Mesothelial cell of epicardium (in vitro differentiated cells): ENCODE measurements around the gene SERINC2. TPM values are rescaled to one million over a fixed set of nuclear protein-coding genes. Genes with fewer than 3 reads are reported as not detected.

ENCODE experiments used
- DNase-seq, 2 experiments: peaks; one replicate each; pipeline ENCODE4 v3.0.0; 2021; ENCODE audit warnings: low spot score in 2 of 2; ENCODE audit not compliant: unreplicated experiment in 2 of 2
- H3K27ac Mint-ChIP-seq: 2 replicates; pipeline ENCODE4 v1.8.0; 2021; ENCODE audit warnings: mixed read lengths
- H3K27me3 Mint-ChIP-seq: 2 replicates; pipeline ENCODE4 v1.8.0; 2021; ENCODE audit warnings: low read depth, mixed read lengths
- H3K36me3 Mint-ChIP-seq: 2 replicates; pipeline ENCODE4 v1.8.0; 2021; ENCODE audit warnings: mixed read lengths
- H3K4me1 Mint-ChIP-seq: 2 replicates; pipeline ENCODE4 v1.8.0; 2021; ENCODE audit warnings: mixed read lengths
- H3K4me3 Mint-ChIP-seq: 2 replicates; pipeline ENCODE4 v1.8.0; 2021; ENCODE audit warnings: mild to moderate bottlenecking, moderate library complexity, mixed read lengths
- H3K9me3 Mint-ChIP-seq: 2 replicates; pipeline ENCODE4 v1.8.0; 2021; ENCODE audit warnings: mixed read lengths
- total RNA-seq: library from RNA; stranded (reverse); gene quantifications from 3 replicates; pipeline ENCODE4 v1.2.1, GENCODE V29; 2021
- TF ChIP-seq, protein P1 (sequence below): fragments of 200-600 bp; sonication (generic); IDR thresholded peaks from one replicate; pipeline ENCODE4 v1.5.0; 2021; ENCODE audit warnings: antibody characterized with exemption; ENCODE audit not compliant: unreplicated experiment

SERINC2 gene
- total RNA-seq, 1 donor from 2014 or later: 45.4 TPM

DNA sequence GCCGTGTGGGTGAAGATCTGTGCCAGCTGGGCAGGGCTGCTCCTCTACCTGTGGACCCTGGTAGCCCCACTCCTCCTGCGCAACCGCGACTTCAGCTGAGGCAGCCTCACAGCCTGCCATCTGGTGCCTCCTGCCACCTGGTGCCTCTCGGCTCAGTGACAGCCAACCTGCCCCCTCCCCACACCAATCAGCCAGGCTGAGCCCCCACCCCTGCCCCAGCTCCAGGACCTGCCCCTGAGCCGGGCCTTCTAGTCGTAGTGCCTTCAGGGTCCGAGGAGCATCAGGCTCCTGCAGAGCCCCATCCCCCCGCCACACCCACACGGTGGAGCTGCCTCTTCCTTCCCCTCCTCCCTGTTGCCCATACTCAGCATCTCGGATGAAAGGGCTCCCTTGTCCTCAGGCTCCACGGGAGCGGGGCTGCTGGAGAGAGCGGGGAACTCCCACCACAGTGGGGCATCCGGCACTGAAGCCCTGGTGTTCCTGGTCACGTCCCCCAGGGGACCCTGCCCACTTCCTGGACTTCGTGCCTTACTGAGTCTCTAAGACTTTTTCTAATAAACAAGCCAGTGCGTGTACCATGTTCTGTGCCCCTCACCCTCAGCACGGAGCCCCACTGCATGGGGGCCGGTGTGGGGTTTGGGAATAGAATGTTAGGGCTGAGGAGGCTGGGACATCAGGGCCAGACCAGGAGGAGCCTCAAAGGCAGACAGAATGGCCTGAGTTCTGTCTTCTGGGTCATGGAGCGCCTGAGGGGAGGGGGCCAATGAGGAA is 21.3 kb downstream of the SERINC2 start:
- TF ChIP-seq, protein P1, sequence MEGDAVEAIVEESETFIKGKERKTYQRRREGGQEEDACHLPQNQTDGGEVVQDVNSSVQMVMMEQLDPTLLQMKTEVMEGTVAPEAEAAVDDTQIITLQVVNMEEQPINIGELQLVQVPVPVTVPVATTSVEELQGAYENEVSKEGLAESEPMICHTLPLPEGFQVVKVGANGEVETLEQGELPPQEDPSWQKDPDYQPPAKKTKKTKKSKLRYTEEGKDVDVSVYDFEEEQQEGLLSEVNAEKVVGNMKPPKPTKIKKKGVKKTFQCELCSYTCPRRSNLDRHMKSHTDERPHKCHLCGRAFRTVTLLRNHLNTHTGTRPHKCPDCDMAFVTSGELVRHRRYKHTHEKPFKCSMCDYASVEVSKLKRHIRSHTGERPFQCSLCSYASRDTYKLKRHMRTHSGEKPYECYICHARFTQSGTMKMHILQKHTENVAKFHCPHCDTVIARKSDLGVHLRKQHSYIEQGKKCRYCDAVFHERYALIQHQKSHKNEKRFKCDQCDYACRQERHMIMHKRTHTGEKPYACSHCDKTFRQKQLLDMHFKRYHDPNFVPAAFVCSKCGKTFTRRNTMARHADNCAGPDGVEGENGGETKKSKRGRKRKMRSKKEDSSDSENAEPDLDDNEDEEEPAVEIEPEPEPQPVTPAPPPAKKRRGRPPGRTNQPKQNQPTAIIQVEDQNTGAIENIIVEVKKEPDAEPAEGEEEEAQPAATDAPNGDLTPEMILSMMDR: no peak
- H3K4me3 Mint-ChIP-seq: no peak overlapping the region
- no peak overlapping the region for H3K27ac Mint-ChIP-seq

DNA sequence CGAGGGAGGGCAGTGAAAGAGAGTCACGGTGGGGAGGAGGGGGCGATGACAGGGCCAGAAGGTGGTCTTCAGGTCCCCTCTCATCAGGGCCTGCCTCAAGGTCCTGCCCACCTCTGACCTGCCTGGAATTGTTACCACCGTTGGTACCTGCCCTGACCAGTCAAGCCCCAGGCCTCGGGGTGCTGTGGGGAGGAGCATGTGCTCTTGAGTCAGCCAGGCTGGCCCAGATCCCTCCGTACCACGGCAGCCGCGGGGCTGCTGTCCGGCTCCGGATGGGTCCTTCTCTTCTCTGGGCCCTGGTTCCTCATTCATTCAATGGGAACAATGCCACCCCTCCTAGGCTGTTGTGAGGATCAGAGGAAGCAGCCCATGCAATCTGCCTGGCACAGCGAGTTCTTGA is 22.0 kb downstream of the SERINC2 start:
- no peak for DNase-seq
- TF ChIP-seq, protein P1: no peak
- H3K9me3 Mint-ChIP-seq: no peaks in the 10 kb centered on the region
- H3K27me3 Mint-ChIP-seq: no peaks in the 10 kb centered on the region
- no peaks in the 10 kb centered on the region for H3K4me1 Mint-ChIP-seq
- H3K27ac Mint-ChIP-seq: no peak overlapping the region
- H3K4me3 Mint-ChIP-seq: no peak overlapping the region
- peaks cover 9% of the 10 kb centered on the region for H3K36me3 Mint-ChIP-seq

More for the DNA sequence above, 21.3 kb downstream of the SERINC2 start:
- no peak for DNase-seq
- no peaks in the 10 kb centered on the region for H3K4me1 Mint-ChIP-seq
- no peaks in the 10 kb centered on the region for H3K9me3 Mint-ChIP-seq
- H3K27me3 Mint-ChIP-seq: no peaks in the 10 kb centered on the region
- peaks cover 9% of the 10 kb centered on the region for H3K36me3 Mint-ChIP-seq

DNA sequence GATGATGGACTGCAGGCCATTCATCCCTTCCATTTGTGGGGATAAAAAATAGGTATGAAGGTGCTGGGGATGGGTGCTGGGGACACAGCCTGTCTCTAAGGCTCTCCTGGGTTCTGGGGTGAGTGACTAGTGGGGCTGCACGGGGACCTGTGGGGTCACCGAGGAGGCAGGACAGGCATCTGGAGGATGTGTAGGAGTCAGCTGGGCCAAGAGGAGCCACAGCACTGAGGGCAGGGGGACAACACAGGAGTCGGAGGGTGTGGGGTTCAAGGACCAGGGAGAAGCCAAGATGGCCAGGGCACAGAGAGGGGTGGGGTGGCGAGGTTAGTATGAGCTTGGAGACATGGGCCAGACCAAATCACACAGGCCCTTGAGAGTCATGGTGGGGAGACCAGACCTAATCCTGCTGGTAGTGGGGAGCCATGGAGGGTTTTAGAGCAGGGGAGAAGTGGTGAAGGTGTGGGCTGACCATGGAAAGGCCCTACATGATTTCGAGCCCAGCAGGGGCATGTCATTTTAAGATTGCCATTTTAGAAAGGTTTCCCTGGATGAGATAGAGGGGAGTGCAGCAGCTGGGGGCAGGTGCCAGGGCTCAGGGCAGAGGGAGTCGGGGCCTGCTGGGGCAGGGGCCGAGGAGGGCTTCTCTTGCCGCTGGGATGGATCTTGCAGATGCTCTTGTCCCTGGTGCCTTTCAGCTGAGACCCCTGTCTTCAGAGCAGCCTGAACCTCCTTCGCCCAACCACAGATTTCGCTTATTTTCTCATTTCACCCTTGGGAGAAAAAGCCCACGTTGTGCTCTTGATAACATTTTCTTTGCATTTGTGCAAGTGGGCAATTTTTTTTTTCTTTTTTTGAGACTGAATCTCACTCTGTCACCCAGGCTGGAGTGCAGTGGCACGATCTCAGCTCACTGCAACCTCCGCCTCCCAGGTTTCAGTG is 22.7 kb downstream of the SERINC2 start:
- no peak for DNase-seq
- H3K4me1 Mint-ChIP-seq: no peaks in the 10 kb centered on the region
- no peak overlapping the region for H3K27ac Mint-ChIP-seq

DNA sequence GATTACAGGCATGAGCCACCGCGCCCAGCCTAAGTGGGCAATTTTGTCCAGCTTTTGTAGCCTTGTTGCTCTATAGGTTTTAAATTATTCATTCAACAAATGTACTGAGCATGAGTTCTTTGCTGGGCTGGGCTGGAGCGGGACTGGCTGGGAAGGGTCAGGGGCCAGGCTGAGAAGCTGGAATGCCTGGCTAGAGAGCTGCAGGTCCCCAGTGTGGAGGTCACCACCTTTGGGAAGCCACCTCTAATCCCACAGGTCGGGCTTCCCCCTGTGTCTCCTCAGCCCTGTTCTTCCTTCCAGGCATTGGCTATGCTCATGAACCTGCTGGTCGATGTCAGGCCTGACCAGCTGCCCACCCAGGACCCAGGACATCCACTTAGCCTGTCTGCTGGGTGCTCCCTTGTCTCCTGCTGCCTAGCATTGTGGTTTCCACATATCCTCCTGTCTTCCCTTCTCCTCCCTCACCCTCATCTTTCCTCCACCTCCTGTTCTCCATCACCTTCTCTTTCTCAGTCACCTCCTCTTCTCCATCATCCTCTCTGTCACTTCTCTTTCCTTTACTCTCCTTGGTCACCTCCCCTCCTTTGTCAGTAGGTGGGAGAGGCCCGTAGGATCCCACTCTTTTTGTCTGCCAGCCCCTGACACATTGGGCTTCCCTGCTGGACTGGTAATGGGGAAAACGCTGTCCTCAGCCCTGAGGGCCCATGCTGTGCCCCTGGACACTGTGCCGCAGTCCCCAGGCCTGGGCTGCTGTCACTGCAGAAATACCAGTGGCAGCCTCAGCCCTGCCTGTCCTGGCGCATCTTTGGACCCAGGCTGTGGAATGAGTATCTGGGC is 23.8 kb downstream of the SERINC2 start:
- Mint-ChIP-seq H3K9me3 (no peaks in the 10 kb centered on the region), H3K27ac (no peak overlapping the region), H3K36me3 (peaks cover 5% of the 10 kb centered on the region), H3K4me1 (no peaks in the 10 kb centered on the region), H3K4me3 (no peak overlapping the region), H3K27me3 (no peaks in the 10 kb centered on the region)
- TF ChIP-seq, protein P1: no peak
- no peak for DNase-seq

More for the DNA sequence above, 22.7 kb downstream of the SERINC2 start:
- Mint-ChIP-seq H3K36me3 (peaks cover 7% of the 10 kb centered on the region), H3K9me3 (no peaks in the 10 kb centered on the region), H3K27me3 (no peaks in the 10 kb centered on the region), H3K4me3 (no peak overlapping the region)
- TF ChIP-seq, protein P1: no peak

DNA sequence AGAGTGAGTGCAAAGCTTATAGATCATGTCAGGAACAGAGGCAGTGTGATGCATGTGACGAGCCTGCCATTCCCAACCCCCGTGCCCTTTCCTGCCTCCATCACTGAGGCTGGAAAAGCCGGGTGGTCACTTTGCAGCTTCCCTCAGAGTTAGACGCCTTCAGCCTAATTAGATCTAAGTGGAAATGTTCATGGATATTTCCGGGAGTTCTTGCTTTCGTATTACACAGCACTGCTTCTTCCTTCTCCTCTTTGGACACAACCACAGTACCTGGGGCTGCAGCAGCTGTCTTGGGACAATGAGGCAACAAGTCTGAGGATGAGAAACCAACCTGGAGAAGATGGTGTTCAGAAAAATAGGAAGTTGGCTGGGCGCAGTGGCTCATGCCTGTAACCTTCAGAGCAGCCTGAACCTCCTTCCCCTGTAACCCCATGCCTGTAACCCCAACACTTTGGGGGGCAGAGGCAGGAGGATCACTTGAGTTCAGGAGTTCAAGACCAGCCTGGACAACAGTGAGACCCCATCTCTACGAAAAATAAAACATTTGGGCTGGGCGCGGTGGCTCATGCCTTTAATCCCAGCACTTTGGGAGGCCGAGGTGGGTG is 24.5 kb downstream of the SERINC2 start:
- TF ChIP-seq, protein P1: no peak
- Mint-ChIP-seq H3K9me3 (no peaks in the 10 kb centered on the region), H3K4me1 (no peaks in the 10 kb centered on the region), H3K36me3 (peaks cover 5% of the 10 kb centered on the region), H3K27ac (no peak overlapping the region), H3K4me3 (no peak overlapping the region), H3K27me3 (no peaks in the 10 kb centered on the region)
- DNase-seq: no peak
